Activated B cell treated with CpG ODN at 0.5 μM for 24 hours (primary cell): ENCODE data around the gene WNT7A. TPM values are rescaled to one million over a fixed set of nuclear protein-coding genes. Genes with fewer than 3 reads are reported as not detected.

ENCODE experiments used
- ATAC-seq: fragments of 200-7000 bp; cut with Tn5 transposase; one replicate; pipeline ENCODE4 v1.10.0; 2021; ENCODE audit warnings: low read depth, mild to moderate bottlenecking, moderate library complexity
- CTCF ChIA-PET: fragments of 350-600 bp; sonication (Branson Sonifier 250); formaldehyde crosslinking; loops from one replicate; lab custom pipeline; 2021; ENCODE audit warnings: antibody characterized with exemption; lab: Charles Lee
- POLR2A ChIA-PET: fragments of 350-600 bp; sonication (Branson Sonifier 250); formaldehyde crosslinking; loops from one replicate; lab custom pipeline; 2021; ENCODE audit warnings: antibody characterized with exemption; lab: Charles Lee
- DNase-seq: peaks from one replicate; pipeline ENCODE4 v3.0.0; 2022
- H3K27ac Mint-ChIP-seq: one replicate; pipeline ENCODE4 v1.8.0; 2020; ENCODE audit warnings: mixed read lengths
- H3K27me3 Mint-ChIP-seq: one replicate; pipeline ENCODE4 v1.8.0; 2021; ENCODE audit warnings: mixed read lengths
- H3K36me3 Mint-ChIP-seq: one replicate; pipeline ENCODE4 v1.8.0; 2021; ENCODE audit warnings: low read depth, mixed read lengths
- H3K4me1 Mint-ChIP-seq: one replicate; pipeline ENCODE4 v1.8.0; 2021; ENCODE audit warnings: mixed read lengths
- H3K4me3 Mint-ChIP-seq: one replicate; pipeline ENCODE4 v1.8.0; 2020; ENCODE audit warnings: mild to moderate bottlenecking, mixed read lengths
- H3K9me3 Mint-ChIP-seq: one replicate; pipeline ENCODE4 v1.8.0; 2020; ENCODE audit warnings: mixed read lengths
- intact Hi-C: fragments of 100-400 bp; cut with micrococcal nuclease; formaldehyde crosslinking; loops from one replicate; pipeline ENCODE4 v1.15.1; 2024
- total RNA-seq: library from RNA; stranded (reverse); gene quantifications from 2 replicates; pipeline ENCODE4 v1.2.3, GENCODE V29; 2022
- TF ChIP-seq, protein P1 (sequence below): fragments of 200-600 bp; IDR thresholded peaks from one replicate; pipeline ENCODE4 v1.8.0; 2022; ENCODE audit warnings: antibody characterized with exemption, mild to moderate bottlenecking

Gene WNT7A
- total RNA-seq, 1 donor from 2014 or later, result not detected

DNA sequence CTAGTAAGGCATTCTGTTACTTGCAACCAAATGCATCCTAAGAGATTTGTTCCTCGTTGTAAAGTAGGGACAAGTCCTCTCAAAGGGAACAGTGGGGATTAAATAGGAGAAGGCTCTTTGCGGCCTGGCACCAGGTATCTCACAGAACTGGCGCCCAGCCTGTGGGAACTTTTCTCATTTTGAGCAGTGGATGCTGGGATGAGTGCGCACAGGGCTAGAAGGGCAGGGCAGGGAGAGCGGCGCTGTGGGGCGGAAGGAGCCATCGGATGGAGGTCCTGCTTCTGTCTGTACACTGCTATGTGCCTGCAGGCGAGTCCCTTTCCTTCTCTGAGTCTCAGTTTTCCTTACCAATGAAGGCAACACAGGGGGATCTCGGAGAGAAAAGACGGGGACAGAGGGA is 50.6 kb downstream of the WNT7A start:
- POLR2A ChIA-PET, result interaction anchor here (0.7 kb wide), 1 partner anchor 251 kb away, joined by 3 read pairs; no protein-coding TSS in a partner anchor
- TF ChIP-seq, protein P1, sequence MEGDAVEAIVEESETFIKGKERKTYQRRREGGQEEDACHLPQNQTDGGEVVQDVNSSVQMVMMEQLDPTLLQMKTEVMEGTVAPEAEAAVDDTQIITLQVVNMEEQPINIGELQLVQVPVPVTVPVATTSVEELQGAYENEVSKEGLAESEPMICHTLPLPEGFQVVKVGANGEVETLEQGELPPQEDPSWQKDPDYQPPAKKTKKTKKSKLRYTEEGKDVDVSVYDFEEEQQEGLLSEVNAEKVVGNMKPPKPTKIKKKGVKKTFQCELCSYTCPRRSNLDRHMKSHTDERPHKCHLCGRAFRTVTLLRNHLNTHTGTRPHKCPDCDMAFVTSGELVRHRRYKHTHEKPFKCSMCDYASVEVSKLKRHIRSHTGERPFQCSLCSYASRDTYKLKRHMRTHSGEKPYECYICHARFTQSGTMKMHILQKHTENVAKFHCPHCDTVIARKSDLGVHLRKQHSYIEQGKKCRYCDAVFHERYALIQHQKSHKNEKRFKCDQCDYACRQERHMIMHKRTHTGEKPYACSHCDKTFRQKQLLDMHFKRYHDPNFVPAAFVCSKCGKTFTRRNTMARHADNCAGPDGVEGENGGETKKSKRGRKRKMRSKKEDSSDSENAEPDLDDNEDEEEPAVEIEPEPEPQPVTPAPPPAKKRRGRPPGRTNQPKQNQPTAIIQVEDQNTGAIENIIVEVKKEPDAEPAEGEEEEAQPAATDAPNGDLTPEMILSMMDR, result no peak
- H3K36me3 Mint-ChIP-seq, result no peaks in the 10 kb centered on the region
- DNase-seq, result no peak
- H3K4me3 Mint-ChIP-seq, result no peak overlapping the region
- peaks cover 9% of the 10 kb centered on the region for H3K27me3 Mint-ChIP-seq
- no peaks in the 10 kb centered on the region for H3K4me1 Mint-ChIP-seq
- intact Hi-C loops, result no loop called here
- H3K9me3 Mint-ChIP-seq, result no peaks in the 10 kb centered on the region
- CTCF ChIA-PET, result no interaction called here
- no peak for ATAC-seq
- H3K27ac Mint-ChIP-seq, result no peak overlapping the region

DNA sequence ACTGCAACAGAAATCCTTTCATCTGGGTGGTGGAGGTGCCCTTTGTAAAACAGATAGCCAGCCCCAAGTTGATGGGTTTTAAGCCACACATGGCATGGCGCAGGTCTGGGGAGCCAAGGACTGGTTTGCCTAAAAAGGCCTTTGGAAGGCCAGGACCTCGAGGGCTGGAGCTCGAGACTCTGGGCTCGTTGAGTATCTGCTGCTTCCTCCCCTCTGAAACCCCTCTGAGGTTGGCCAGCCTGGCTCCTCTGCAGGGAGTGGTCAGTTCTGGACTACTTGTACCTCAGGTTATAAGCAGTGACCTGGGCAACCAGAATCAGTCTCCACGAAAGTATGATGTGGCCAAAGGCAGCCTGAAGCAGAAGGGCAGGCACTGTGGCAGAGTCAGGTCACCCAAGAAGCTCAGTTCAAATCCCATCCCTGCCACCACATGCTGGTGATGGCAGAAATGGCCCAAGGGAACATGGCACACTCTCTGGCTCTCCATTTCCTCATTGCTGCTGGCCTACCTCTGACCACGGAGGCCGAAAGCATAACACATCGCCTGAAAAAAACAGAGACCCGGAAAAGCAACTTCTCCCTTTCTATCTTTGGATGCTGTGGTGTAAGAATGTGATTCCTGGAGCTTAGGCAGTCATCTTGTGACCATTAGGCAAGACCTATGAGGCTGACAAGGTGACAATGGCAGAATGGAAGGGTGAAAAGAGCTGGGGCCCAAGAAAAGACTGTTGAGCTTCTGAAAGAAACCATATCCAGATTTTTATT is 51.2 kb downstream of the WNT7A start:
- H3K27me3 Mint-ChIP-seq, result peaks cover 9% of the 10 kb centered on the region
- ChIA-PET CTCF (no interaction called here), POLR2A (interaction anchor here (0.7 kb wide), 1 partner anchor 251 kb away, joined by 3 read pairs; no protein-coding TSS in a partner anchor)
- TF ChIP-seq, protein P1, result no peak
- ATAC-seq (no peak), DNase-seq (no peak)
- no peaks in the 10 kb centered on the region for H3K36me3 Mint-ChIP-seq
- no peaks in the 10 kb centered on the region for H3K9me3 Mint-ChIP-seq
- no peak overlapping the region for H3K27ac Mint-ChIP-seq
- intact Hi-C loops, result no loop called here
- H3K4me3 Mint-ChIP-seq, result no peak overlapping the region
- no peaks in the 10 kb centered on the region for H3K4me1 Mint-ChIP-seq

DNA sequence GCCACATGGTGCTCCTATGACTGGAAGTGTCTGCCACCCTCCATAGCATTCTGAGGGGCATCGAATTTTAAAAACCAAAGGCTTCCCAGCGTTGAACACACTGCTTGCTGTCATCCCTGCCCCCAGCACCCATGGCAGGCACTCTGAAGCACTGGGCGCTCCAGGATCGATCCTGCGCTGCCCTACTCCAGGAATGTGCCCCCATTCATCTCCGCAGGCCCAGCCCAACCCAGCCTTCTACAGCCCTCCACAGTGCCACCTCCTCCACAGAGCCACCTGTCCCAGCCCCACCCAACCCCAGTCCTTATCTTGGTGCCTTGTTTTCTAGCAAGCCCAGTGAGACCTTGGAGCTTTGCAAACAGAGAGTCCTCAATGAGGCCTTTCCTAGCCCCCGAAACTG is 52.2 kb downstream of the WNT7A start:
- Mint-ChIP-seq H3K27me3 (peaks cover 9% of the 10 kb centered on the region), H3K4me1 (no peaks in the 10 kb centered on the region), H3K36me3 (no peaks in the 10 kb centered on the region), H3K9me3 (no peaks in the 10 kb centered on the region), H3K27ac (no peak overlapping the region), H3K4me3 (no peak overlapping the region)
- CTCF ChIA-PET, result no interaction called here
- POLR2A ChIA-PET, result no interaction called here
- intact Hi-C loops, result no loop called here
- TF ChIP-seq, protein P1, result no peak
- DNase-seq, result no peak
- no peak for ATAC-seq

DNA sequence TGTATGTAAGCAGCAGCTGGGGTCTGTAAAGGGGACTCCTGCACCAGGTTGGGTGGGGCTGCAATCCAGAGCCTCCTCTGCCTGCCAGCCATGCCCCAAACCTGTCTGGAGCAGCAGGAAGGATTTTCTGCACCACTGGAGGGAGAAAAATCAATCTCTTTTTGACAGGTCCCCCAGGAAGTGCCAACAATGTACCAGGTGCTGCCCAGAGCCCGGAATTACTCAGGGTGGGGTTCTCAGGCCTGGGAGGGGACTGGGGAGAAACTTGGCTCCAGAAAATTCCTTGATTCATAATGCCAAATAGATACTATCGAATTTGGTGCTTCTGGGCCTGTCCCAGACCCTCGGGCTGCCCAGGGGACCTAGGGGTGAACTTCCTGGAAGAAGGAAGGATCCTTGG is 52.6 kb downstream of the WNT7A start:
- TF ChIP-seq, protein P1, result no peak
- no peak overlapping the region for H3K4me3 Mint-ChIP-seq
- no peaks in the 10 kb centered on the region for H3K36me3 Mint-ChIP-seq
- ATAC-seq (no peak), DNase-seq (no peak)
- POLR2A ChIA-PET, result no interaction called here
- intact Hi-C loops, result no loop called here
- no peaks in the 10 kb centered on the region for H3K4me1 Mint-ChIP-seq
- no peak overlapping the region for H3K27ac Mint-ChIP-seq
- CTCF ChIA-PET, result no interaction called here
- H3K9me3 Mint-ChIP-seq, result no peaks in the 10 kb centered on the region
- peaks cover 8% of the 10 kb centered on the region for H3K27me3 Mint-ChIP-seq

DNA sequence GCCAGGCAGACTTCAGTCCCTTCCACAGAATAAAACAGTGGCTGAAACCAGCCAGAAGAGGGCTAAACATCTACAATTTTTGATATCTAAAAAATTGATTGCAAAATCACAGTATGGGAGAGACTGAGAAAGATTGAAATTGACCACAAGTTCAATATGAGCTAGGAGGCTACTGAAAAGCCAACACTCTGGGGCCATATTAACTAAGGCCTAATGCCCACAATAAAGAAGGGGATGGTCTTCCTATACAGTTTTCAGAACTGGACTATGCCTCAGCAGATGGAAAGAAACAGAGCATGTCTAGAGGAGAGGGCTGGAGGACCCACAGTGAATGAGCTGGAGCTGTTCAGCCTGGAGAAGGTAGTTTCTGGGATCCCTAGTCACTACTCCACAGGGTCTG is 53.2 kb downstream of the WNT7A start:
- ChIA-PET POLR2A (no interaction called here), CTCF (no interaction called here)
- Mint-ChIP-seq H3K4me3 (no peak overlapping the region), H3K4me1 (no peaks in the 10 kb centered on the region), H3K36me3 (no peaks in the 10 kb centered on the region), H3K27me3 (peaks cover 5% of the 10 kb centered on the region), H3K9me3 (peaks cover 4% of the 10 kb centered on the region), H3K27ac (no peak overlapping the region)
- no peak for DNase-seq
- ATAC-seq, result no peak
- TF ChIP-seq, protein P1, result no peak
- intact Hi-C loops, result no loop called here
